Kidney tubule cell (primary cell): ENCODE data around the gene SLC4A1.
A peak's percentile ranks its signal among the peaks of the same experiment; 100 is the strongest.

ENCODE experiments used
- DNase-seq: peaks from one replicate; pipeline ENCODE4 v3.0.0-alpha.2; 2018; ENCODE audit warnings: low spot score

The SLC4A1 gene

DNA sequence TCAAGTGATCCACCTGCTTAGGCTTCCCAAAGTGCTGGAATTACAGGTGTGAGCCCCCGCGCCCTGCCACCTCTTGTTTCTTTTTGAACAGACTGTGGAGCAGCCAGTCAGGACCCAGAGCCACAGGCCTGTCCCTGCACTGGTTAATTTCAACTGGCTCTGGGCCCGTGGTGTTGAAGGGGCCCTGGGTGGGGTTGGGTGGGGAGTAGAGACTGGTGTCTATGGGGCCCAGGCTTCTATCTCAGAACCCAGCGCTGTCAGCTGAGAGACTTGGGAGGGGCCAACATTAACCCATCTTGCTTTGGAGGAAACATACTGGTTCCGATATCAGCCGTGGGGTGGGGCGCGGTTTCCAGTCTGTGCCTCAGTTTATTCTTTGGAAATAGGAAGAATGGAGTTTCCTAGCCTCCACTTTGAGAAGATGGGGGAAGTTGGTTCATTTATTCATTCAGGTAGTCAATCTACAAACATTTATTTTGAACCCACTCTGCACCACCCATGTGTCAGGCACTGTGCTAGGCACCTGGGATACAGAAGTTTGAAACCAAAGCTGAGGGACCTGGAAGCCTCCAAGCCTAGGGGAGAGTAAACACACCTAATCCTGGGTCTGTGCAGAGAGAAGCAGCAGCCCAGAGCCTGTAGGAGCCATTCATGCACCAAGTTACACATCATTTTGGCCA is 15.5 kb upstream of the SLC4A1 start:
- no peak for DNase-seq

DNA sequence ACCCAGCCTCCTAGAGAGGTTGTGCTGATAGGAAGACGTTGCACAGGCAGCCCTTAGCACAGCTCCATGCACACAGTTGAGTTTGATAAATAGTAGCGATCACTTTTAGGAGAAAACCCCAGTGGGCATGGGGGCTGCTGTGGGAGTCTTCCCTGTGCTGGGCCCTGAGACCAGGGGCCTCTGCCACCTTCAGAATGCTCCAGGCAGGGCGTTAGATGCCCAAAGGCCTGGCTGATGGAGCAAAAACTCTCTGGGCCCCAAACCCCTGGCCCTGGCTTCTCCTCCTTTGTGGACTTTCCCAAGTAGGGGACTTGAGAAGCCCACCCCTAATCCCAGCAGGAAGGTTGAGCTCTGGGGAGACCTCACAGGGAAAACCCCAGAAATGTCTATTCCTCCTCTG is 14.3 kb upstream of the SLC4A1 start:
- no peak for DNase-seq

DNA sequence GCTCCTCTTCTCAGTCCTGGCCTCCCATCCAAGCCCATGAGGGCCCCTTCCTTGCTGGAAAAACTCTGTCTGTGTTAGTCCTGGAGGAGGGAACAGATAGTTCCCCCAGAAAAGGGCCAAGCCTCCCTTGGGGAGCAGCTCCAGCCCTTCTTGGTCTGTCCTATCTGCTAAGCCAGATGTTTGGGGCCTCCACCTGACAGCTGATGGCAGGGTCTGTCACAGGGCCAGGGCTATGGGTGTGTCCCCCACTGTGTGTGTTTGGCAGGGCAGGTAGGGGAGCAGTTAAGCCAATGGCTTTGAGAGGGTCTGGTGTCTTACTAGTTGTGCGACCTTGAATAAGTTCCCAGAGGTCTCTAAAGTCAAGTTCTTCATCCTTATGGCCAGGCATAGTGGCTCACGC is 13.6 kb upstream of the SLC4A1 start:
- DNase-seq, result no peak

DNA sequence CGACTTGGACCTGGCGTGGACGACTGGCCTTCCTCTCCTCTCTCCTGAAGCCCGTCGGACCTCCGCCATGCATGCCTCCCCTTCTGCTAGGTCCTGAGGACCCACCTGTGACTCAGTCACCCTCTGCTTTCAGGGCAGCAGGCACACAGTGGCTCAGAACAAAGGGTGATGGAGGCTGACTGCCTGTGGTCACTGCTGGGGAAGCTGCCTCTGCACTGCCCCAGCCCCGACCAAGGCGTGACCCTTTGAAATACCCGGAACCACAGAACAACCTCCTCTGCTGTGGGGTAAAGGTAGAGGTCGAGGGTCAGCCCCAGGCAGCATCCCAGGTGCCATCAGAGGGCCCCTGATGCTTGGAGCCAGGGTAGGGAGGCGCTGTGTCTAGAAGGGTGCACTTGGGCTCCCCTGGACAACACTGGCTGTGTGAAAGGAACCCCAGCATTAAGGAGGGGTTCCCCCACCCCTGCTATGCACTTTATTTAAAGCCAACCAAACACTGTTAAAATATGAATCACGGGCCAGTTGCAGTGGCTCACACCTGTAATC is 12.5 kb upstream of the SLC4A1 start:
- DNase-seq, result peak; percentile 10

DNA sequence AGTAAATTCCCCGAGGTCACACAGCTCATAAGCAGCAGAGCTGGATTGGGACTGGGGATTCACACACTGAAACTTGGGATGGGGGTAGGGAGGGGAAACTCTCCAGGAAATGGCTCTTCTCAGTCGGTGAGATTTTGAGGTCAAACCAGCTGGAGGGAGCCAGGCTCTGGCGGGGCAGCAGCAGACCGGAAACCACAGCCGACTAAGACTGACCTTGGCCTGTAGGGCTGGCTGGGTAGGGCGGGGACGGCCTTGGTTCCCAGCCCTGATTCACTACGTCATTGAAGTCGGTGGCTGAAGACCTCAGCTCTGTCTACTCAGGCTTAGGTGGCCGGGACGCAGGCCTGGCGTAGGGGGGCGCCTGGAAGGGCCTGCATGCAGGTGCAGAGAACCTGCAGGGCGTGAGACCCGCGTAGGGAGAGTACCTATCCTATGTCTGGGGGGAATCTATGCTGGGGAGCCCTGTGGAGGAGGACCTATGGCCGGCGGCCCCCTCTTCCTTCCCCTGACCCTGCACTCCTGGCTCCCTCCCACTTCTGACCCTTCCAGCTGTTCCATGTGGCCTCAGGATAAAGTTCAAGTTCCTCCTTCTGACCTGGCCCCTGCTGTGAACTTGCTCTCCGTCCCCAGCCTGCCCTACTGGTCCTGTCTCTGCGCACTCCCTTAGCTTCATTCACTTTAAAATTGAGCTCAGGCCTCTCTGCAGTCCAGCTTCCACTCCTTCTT is 11.9 kb upstream of the SLC4A1 start:
- peak; percentile 94 for DNase-seq

DNA sequence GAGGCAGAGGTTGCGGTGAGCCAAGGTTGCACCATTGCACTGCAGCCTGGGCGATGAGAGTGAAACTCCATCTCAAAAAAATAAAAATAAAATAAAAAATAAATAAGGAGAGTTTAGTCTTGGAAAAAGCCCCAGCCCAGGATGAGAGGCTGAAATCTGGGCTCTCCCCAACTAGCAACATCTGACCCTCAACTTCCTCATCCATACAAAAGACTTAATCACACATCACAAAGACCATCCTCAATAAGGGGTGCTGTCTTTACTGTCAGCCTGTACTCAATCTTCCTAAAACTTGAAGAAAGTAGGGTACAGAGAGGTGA is 11.4 kb upstream of the SLC4A1 start:
- no peak for DNase-seq

DNA sequence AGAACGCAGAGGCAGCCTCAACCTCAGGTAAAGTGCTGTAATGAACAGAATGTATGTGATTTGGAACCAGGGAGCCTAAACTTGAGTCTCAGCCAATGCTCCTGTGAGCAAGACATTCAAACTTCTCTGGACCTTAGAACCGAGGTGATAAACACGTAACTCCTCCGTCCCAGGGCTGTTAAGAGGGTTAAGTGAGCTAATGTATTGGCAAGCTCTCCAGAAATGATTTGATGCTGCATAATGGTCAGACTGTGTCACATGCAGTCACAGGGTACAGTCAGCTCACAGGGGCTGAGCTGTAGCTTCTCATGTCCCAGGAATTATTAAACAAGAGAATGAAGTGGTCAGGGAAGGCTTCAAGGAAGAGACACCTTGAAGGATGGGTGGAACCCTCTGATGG is 10.0 kb upstream of the SLC4A1 start:
- peak; percentile 53 for DNase-seq

DNA sequence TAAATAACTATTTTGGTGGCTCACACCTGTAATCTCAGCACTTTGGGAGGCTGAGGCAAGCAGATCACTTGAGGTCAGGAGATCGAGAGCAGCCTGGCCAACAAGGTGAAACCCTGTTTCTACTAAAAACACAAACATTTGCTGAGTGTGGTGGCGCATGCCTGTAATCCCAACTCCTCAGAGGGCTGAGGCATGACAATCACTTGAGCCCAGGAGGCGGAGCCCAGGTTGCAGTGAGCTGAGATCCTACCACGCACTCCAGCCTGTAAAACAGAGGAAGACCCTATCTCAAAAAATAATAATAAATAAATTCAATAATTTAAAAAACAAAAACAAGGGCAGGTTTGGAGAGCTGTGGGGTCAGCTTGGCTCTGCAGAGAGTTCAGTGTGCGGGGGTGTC is 5.7 kb upstream of the SLC4A1 start:
- no peak for DNase-seq

DNA sequence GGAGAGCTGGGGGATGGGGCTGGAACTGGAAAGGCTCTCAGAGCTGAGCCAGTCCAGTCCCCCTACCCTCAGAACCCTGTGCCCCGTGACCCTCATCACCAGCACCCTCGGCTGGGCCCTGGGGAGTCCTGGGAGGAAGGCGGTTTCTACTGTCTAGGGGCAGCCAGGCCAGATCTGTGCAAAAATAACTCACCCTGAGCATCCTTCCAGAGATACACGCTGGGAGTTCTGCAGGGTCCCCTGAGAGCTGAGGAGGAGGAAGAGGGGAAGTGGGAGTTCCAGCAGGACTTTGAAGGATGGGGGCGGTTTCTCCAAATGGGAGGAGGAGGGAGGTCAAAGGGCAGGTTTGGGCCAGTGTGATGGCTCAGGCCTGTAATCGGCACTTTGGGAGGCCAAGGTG is 5.0 kb upstream of the SLC4A1 start:
- no peak for DNase-seq

DNA sequence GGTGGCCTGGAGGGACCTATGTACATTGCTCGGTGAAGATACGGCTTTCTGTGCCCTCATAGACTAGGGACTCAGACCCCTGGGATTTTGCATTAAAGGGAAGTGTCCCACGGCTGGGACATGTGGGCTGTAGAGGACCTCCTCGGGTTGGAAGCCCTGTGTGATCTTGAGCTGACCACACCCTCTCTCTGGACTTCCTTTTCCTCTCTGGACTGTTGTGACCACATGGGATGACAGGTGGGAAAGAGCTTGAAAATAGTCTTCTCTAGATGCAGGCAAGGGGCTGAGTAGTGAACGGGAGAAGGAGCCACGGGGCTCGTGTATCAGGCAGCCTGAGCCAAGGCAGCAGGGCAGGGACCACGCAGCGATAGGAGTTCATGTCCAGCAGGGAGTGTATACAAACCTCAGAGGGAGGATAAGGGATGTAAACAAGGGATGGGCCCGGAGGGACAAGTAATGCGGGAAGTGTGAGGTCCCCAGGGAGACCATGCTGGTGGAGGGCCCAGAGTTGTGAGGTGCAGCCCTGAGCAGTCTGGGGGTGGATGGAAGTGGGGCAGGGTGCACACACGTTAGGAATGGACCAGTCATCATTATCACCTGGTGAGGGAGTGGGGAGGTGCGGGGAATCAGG is 4.5 kb upstream of the SLC4A1 start:
- no peak for DNase-seq

DNA sequence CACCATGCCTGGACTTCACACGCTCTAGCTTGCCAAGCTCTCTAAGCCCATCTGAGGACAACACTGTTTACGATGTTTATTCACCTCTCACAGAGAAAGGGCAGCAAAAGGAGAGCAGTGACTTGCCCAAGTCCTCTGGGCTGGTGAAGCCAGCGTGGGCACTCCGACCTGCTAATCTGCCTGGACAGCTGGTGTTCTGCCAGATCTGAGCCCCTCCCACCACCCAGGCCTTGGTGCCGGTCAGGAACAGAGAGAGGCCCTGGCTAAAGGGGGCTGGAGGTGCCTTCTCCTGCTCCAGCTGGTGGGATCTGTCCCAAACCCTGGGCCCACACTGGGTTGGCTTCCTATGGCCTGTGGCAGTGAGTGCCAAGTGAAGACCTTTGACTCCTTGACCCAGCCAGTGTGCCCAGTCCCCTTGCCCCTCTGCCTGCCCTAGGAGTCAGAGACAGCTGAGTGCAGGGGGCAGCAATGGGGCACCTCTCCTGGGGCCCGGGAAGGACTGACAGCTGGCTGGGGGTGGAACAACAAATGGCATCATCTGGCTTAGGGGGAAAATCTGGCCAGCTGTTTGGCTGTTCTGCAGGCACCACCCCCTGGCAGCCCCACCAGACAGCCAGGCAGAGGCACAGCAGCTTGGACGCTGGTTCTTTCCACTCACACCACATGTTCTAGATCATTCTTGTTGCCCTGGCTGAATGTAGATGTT is 1.8 kb upstream of the SLC4A1 start:
- DNase-seq, result no peak

DNA sequence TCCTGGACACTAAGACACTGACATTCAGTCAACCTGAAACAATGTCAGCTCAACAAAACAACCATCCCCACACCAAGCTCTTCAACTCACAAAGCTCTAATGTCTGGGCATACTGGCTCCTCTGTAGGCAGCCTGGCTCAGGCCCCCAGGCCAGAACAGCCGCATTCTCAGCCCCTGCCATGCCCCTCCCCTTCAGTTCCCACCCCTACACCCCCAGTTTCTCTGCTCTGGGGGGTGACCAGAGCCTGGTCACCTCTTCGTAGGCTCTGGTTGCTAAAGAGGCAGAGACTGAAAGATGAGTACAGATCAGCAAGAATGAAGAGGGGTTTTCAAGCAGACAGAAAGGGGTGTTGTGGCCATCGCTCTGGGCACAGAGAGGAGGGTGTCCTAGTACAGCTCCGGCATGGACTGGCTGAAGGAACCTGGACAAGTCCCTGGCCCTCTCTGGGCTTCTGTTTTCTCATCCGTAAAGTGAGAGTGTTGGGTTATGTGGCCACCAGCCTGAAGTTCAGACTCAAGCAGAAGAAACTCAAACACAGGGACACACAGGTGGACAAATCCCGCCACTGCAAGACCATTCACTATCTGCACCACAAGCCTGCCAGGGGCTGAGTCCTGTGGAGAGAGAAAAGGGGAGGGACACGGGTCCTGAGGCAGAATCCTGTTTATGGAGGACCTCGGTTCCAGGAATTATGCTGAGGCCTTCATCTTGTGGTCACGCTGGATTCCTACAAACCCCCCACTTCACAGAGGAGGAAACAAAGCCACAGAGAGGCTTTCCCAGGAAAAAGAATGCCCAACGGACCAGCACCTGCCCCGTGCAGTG is 987 bp upstream of the SLC4A1 start:
- no peak for DNase-seq

DNA sequence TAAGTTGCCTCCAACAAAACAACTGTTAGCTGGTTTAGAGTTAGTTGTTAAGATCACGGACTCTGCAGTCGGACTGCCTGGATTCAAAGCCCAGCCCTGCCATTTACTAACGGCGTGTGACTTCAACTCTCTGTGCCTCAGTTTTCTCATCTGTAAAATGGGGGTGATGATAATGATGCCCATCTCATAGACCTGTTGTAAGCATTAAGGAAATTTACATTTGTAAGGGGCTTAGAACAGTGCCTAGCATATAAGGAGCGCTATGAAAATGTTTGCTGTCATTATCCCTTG is 825 bp downstream of the SLC4A1 start:
- DNase-seq, result no peak

DNA sequence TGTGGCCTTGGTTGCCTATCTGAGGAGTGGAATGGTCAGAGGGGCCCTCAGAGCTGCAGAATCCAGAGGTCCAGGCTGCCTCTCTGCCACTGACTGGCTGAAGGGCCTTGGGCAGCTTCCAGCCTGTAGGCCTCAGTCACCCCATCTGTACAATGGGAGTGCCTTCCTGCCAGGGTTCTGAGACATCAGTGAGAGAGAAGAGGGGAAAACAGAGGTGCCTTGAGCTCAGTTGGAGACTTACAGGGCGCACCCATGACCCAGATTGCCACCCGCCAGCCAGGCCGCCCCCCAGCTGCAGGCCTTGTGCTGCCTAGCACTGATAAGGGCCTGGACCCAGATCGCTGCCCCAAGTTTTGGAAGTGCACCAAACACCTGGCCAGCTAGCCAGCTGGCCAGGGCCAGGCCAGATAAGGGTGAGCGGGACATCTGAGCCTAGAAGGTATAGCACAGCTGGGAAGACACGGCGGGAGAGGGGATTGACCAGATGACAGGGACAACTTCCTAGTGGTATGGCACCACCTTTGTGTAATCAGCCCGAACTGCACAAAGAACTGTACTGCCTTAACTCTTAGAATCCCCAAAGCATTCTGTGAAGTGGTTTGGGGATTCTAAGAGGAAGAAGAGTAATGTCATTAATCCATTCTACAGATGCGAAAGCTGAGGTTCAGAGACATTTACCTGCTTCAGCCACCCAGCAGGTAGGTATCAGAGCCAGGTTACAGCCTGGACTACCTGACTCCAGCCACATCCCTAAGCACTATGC is 1.4 kb downstream of the SLC4A1 start:
- no peak for DNase-seq

DNA sequence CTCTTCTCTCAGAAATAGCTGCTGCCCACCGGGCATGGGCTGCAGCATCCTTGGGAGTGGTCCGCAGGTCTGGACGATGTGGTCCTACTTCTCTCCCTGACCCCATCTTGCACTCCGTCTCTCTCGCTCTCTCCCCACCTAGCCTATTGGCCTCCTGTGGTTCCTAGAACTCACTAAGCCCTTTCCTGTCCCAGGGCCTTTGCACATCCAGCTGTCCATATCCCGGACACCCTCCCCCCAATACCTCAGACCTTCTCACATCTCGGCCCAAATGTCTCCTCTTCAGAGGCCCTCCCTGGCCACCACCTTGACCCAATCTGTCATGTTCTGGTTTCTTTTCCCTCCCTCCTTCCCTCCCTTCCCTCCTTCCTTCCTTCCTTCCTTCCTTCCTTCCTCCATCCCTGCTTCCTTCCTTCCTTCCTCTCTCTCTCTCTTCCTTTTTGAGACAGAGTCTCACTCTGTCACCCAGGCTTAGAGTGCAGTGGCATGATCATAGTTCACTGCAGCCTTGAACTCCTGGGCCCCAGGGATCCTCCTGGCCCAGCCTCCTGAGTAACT is 4.5 kb downstream of the SLC4A1 start:
- DNase-seq, result no peak

DNA sequence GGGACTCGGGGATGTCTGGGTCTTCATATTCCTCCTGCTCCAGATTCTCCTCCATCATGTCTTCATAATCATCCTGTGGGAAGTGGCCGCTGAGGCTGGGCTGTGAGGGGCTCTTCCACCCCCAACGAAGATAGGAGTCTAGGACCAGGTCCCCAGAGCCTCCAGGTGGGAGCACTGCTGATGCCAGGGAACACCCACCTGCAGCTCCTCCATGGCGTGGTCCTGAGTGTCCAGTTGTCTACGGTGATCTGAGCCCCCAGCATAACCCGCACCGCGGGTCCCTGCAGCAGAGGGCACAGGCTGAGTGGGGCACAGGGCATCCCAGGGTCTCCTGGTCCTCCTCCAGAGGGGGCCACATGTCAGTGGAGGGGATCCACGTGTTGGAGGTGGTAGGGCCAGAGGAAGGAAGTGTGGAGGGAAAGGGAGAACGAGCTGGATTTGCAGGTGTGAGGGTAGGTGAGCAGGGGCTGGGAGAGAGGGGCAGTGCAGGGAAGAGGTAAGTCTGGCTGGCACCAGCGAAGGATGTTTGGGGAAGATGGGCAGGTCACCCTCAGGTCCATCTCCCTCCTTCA is 5.2 kb downstream of the SLC4A1 start:
- DNase-seq, result no peak

DNA sequence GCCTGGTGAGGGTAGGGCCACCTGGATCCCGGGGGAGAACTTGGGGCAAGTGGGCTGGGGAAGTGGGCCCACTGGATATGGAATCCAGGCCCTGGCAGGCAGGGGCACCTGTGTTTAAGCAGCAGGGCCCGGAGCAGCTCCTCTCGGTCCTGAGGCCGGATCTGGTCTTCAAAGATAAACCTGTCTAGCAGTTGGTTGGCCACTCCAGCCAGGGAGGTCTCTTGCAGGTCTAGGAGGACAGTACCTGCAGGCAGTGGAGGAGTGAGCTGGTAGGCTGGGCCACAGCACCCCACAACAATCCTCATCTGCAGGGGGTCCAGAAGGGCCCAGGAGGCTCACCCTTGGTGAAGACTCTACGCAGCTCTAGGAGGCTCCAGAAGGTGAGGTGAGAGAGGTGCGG is 7.6 kb downstream of the SLC4A1 start:
- DNase-seq, result no peak

DNA sequence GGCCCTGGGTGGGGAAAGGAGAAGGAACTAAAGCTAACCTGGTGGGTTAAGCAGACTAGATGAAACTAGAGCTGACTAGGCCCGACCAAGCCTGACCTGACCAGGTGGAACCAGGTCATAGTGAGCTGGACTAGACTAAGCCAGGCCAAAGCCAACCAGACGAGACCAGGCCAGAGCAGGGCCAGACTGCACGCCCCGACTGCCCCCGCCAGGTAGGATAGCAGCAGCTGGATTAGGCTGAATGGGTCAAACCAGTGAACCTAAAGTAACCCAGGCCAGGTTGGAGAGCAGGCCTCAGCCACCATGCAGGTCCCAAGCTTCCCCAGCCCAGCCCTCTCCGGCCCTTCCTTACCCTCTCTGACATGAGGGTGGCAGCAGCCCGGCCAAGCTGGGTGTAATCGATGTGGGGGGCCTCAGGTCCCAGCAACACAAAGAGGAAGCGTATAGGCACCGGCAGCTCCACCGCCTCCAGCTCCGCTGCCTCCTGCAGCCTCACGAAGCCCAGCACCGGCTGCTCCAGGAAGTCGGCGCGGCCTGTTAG is 9.1 kb downstream of the SLC4A1 start:
- no peak for DNase-seq

DNA sequence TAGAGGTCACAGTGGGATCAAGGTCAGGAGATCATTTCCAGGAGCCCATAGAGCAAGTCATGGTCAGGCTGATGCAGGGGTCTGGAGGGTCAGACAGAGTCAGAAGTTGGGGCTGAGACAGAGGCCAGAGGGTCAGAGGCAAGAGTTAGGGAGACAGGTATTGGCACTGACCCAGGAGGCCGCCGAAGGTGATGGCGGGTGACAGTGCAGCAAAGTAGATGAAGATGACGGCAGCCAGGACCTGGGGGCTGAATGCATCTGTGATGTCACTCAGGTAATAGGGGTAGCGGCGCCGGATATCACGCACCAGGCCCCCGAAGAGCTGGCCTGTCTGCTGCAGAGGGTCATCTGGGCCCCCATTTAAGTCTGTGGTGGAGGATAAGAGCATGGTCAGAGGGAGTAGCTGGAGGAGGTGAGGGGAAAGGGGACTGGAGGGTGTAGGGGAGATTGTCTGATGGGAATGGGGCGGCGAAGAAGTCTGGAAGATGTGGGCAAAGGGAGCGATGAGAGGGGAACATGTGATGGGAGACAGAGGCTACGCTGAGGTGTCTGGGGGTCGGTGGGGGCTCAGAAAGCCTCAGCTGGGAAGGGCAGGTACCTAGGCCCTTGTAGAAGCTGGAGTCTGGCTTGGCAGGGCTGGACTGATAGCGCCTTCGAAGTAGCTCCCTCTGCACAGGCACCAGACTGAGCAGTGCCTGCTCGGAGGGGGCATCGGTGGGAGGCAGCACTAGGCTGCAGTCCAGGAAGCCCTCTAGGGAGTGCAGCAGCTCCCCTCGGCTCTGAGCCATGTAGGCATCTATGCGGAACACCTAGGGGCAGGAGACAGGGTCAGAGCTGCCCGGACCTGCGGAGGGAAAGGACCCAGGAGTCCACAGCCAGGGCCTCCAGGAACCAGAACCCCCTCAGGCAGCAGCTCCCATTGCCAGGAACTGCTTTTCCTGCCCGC is 9.8 kb downstream of the SLC4A1 start:
- no peak for DNase-seq
